ENCODE results near the gene SMIM38.

SMIM38 gene

DNA sequence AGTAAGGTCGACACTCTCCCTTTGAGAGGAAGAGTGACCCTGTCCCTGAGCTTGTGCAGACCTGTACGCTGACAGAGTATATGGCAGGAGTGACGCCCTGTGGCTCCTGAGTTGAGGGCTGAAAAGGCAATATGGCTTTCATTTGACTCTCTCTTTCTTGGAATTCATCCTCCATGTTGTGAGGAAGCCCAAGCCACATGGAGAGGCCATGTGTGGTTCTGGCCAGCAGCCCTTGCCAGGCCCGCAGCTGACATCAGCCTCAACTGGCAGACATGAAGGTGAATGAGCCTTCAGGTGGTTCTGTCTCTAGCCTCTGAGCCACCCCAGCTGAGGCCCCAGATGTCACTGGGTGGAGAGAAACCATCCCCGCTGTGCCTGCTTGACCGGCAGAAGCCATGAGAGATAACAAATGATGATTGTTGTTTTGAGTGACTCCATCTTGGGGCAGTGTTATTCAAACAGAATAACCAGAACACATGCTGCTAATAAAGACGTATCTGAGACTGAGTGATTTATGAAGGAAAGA, 31.9 kb downstream of the SMIM38 start:
- DNase-seq: no peak

DNA sequence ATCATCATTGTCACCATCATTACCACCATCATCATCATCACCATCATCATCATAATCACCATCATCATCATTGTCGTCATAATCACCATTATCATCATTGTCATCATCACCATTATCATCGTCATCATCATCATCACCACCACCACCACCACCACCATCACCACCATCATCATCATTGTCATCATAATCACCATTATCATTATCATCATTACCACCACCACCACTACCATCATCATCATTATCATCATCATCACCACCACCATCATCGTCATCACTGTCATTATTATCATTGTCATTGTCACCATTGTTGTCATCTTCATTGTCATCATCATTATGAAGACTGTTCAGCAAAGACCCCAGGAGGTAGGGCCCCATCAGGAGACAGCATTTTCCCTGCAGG, 33.3 kb downstream of the SMIM38 start:
- no peak for DNase-seq

DNA sequence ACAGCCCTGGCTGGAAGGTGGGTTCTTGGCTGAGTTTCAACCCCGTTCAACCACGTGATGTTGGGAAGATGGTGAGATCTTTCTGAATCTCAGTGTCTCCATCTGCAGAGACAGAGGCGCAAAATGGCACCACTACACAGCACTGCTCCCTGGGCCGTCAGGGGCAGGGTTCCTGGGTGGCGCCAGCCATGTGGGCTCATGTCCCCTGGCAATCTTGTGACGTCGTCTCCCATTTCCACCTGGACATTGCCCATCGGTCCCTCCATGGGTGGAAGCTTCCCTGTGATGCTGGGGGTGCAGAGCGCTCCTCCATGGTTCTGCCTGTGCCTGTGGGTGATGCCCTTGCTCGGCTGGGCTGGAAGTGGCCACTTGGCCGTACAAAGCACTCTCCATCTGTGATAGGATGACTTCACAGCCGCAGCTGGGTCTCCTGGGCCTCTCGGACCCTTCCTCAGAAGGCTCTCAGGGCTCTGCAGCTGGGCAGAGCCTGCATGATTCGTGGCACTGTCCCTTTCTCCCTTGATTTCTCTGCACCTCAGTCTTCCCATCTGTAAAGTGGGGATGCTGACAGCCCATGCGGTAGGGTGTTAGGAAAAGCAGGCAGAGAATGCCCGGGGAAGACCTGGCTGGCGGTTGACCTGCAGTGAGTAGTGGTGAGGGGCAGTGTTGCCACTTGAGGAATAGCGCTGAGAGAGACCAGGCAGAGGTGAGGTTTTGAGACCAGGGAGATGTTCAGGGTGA, 35.2 kb downstream of the SMIM38 start:
- DNase-seq: no peak

DNA sequence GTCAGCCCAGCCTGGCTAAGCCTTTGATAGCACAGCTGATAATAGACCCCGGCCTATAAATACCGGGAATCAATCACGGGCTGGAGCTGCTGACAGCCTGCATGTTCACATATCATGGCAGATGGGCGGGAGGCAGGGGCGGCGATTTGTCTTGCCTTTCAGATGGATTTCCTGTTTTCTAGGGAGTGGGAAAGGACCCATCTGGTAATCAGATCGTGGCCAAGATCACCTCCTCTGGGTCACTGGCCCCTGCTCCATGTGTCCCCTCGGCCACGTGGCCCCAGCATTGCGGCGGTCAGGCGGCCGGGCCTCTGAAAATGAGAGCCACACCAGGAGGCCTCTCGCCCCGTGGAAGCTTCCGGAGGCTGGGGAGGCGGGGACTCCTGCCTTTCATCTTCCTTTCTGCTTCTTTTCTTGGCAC, 36.6 kb downstream of the SMIM38 start:
- no peak for DNase-seq

DNA sequence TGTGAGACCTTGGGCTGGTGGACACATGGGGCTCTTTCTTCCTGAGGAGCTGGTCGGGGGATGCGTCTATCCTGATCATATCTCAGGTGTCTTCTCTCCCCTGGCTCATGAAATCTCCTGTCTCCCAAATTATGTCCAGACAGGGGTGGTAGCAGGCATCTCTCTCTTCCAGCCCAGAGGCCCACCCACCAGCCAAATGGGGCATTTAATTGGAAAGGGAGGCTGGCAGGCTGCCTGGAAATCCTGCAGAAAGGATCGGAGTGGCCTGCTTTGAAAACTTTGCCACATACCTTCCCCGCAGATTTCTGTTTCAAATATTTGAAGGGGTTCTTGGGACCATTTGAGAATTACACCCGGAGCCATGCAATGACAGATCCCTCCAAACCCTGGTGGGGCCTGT, 37.4 kb downstream of the SMIM38 start:
- DNase-seq: no peak

DNA sequence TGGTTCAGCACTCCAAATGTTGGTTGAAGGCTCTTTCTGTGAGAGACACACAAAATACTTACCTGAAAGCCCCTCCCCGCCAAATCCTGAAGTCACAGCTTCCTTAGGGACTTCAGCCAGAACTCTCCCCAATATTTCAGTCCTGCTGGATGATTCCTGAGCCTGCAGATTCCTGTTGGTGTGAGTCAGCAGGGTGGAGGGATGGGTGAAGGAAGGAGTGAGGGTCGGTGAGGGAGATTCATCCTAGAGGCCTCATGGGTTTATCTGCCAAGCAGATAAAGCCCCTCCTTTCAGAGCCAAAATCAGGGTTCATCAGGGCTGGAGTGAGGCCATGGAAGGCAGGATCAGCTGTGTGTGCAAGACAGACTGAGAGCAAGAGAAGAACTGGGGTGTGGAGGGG, 37.9 kb downstream of the SMIM38 start:
- DNase-seq: no peak

DNA sequence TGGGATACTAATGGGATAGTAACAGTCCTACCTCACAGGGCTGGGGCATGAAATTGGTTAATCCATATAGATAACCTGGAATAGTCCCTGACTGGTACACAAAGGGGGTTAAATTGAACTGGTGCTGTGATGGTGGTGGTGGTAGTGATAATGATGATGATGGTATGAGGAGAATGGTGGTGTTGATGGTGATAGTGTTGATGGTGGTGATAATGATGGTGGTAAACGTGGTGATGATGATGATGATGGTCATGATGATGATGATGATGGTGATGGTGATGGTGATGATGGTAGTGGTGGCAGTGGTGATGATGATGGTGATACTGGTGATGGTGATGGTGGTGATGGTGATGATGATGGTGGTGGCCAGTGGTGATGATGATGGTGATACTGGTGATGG, 38.7 kb downstream of the SMIM38 start:
- DNase-seq: no peak

DNA sequence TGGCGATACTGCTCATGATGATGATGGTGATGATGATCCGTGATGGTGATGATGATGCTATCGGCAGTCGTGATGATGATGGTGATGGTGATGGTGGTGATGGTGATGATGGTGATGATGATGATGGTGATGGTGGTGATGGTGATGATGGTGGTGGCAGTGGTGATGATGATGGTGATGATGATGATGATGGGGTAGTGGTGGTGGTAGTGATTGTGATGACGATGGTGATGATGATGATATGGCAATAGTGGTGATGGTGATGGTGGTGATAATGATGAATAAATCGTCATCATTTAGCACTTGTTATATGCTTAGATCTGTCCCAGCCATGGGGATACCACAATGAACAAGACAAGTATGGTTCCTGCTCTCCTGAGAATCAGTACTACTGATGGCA, 39.2 kb downstream of the SMIM38 start:
- no peak for DNase-seq

DNA sequence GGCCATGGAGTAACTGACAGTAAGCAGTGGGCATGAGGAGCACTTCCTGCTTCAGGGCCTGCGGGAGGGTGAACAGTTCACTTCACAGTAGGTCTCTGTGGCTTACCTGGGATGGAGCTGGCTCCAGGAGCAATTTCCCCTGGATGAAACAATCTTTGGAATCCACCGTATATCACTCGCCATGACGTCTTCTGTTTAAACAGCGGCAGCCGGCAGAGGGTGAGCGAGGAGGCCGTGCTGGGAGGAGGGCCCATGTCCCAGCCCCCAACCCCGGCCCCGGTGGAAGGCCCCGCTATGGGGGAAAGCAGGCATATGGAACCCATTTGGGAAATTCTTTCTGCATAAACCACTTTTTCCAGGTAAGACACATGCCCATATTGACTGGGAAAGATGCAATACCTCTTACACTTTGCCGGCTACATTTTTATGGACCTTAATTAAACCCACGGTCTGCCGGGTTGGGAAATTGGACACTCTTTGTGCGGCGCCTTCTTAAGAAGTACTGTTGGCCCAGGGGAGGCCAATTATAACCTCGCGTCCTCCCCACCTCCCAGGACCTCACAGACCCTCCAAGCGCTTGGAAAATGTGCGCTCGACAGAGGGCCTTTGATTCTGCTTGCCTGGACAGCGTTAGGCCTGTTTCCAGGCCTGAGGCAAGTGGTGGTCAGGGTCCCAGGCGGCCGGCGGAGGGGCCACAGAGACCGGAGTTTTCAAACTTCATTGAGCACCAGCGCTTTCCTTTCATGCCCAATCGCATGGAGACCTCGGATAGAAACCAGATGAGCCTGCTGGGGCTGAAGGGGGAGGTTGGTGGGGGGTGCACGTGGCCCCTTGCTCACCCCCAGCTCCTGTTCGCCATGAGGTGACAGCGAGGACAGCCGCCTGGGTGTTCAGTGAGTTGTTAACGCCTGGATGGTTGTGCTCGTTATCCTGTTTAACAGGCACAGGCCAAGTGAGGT, 40.4 kb downstream of the SMIM38 start:
- no peak for DNase-seq

DNA sequence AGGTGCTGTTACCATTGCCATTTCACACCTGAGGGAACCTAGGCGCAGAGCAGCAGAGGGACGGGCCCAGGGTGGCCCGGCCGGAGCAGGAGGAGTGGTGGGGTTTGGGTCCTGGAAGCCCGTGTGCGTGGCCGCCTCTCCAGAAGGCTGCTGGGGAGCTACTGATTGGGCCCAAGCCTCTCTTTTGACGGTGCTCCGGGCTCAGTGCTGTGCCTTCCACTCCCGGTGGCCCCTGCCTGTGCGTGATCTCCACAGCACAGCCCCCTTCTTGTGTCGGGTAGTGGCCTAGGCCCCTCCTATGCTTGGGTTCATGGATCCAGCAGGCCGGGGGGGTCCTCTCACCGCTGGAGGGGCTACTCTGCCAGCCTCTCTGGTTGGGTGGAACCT, 41.0 kb downstream of the SMIM38 start:
- no peak for DNase-seq

DNA sequence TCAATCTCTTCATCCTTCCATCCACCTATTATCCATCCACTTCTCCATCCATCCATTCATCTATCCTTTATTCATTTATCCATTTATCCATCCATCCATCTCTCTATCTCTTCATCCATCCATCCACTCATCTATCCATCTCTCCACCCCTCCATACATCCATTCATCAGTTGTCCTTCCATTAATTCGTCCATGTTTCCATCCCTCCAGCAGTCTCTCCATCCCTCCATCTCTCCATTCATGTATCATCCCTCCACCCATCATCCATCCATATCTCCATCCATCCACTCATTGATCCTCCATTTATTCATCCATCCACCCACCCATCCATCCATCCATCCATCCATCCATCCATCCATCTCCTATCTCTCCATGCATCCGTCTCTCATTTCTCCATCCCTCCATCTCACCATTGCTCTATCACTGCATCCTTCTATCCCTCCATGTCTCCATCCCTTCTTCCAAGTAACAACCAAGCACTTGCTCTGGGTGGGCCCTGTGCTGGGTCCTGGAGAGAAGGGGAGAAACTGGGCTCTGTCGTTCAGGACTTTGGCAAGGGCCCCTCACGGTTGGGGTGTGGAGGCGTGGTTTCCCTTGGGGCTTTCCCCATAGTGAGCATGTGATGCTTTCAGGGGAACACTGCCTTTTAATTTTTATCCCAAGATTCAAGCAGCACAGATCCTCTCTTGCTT, 43.3 kb downstream of the SMIM38 start:
- DNase-seq: no peak

DNA sequence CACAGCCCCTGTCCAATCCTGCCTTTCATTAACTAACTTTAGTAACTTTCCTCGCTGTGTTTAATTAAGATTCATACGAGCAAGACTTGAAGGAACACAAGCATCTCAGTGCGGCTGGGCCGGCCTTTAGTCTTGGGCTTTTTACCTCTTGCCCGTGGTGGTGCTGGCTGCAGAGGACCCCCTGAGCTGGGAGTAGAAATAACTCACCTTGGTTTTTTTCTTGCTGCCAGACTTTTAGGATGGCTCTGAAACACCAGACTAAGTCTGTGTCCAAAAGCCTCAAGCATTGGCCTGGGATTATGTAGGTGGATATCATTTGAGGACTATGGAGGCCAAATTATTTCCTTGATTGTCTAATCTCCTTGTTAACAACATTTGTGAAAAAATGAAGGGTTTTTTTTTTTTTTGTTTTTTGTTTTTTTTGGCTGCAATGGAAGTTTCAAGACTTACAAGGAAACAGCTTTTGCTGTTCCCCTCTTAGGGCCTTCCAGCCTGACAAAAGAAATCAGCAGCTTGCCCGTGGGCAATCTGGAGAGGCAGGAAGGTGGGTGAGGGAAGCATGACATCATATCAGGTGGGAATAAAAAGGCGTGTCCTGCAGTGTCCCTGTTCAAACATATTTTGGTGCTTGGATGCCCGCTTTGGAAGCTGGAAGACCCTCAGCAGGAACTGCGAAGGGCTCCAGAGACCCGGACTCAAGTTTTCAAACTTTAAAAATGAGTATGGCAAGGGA, 44.0 kb downstream of the SMIM38 start:
- DNase-seq: no peak

DNA sequence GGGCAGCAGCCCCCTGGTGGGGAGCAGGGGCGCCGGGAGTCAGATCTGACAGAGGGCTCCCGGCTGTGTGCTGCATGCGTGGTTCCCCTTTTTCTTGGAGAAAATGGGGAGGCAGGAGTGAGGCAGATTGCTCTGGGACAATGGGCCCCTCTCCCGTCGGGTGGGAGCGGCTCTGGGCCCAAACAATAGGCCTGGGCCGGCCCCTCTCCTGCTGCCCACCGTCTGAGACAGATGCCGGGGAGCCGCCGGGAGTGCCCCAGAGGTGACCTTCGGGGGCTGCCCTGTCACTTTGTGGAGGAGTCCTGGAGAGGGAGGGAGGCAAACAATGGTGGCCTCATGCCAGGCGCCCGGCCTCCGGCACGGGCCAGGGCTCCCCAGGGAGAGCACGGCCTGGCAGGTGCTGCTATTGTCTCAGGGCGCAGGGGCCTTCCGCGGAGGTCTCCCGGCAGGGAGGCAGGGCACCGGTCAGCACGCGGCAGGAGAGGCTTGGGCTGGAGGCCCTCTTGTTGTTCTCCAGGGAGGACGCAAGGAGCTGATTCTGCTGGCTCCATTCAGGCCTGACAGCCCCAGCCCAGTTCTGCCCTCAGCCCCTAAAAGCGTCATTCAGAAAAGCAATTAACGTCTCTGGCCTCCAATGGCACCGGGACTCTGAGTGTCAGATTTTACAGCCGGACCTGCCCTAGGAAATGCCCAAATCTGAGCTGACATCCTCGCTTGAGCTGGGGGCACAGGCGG, 44.8 kb downstream of the SMIM38 start:
- no peak for DNase-seq

DNA sequence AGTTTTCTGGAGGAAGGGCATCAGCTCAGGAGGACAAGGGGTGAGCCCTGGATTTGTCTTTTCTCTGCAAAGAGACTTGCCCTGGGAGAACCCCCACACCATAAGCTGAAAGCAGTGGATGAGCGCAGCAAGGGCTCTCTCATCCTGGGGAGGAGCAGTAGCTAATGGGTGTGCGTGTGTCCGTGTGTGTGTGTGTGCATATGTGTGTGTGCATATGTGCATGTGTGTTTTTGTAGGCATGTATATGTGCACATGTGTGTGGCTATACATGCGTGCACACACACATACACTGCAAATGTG, 45.3 kb downstream of the SMIM38 start:
- no peak for DNase-seq

DNA sequence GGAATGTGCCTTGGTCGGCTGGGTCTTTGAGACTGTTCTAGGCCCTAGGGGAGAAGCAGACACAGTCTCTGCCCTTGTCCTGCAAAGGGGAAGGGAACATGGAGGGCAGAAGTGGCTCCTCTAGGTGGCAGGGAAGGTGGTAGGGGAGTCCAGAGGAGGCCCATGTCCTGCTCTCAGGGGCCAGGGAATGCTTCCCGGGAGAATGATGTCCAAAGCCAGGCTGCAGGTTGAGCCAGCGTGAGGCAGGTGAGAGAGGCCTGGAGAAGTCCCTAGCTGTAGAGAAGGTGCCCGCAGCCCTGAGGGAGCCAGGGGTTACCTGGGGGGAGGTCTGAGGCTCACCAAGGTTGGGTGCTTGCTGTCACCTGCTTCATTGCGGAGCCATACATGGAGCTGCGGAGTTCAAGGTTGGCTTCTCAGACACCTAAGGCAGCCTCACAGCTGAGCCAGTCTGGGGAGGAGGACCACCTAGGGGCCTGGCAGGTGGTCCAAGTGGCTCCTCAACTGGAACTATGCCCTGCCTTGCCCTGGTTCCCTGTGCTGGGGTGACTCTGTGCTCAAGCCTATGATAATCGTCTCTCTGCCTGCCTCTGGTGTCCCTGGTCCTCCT, 46.1 kb downstream of the SMIM38 start:
- DNase-seq: no peak

DNA sequence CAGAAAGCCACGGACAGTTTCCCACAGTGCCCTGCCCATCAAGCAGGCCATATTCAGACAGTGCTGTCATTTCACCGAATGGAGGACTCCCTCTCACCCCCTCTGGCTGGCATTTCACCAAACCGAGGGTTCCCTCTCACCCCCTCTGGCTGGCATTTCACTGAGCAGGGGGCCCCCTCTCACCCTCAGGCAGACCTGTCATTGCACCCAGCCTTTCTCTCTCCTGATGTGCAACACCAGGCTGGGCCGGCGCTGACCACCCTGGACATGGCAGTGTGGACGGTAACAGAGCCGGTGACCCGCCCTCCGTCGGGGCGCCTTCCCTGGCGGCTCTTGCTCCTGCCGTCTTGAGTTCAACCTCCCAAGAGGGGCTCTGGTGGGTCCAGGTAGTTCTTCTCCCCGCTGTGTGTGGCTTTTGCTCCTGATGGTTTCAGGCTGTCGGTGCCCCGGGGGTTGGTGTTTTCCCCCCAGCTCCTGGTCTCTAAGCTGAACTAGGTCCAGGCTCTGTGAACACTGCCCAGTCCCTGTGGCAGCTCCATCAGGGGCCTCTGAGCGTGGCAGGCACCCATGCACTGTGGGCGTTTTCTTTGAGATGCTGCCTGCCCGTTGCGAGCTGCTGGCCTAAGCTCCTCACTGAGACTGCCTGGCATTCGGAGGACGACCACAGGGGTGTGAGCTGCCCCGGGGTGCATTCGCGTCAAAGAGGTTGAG, 46.9 kb downstream of the SMIM38 start:
- DNase-seq: no peak

DNA sequence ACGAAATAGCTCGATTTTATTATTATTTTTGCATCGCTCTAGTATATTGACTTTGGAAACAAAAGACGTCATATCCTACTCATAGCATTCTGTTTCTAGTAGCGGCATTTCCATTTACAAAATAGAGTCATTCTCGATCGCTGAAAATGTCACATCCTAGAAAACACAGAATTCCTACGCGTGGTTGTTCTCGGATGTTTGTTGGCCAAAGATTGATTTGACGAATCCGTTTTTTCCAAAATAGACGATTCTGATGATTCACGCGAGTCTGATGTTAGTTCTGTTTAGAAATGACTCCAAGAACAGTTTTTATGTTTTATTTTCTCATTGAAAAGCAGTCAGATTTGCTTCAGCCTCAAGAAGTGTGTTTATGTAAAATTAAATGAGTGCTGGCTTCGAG, 47.6 kb downstream of the SMIM38 start:
- DNase-seq: no peak

DNA sequence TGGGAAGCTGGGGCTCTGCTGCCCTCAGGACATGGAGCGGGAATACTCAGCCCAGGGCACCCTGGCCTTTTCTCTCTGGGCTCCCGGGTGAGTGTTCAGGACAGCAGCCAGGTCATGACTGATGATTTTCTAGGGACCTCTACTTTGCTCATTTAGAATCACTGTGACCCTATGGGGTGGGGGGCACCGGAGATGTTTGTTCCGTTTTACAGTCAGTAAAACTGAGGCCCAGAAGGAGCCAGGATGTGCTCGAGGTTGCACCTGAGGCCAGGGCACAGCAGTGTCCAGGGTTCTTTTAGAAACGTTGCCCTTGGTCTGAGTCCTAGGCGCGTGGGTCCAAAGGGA, 48.1 kb downstream of the SMIM38 start:
- DNase-seq: no peak

DNA sequence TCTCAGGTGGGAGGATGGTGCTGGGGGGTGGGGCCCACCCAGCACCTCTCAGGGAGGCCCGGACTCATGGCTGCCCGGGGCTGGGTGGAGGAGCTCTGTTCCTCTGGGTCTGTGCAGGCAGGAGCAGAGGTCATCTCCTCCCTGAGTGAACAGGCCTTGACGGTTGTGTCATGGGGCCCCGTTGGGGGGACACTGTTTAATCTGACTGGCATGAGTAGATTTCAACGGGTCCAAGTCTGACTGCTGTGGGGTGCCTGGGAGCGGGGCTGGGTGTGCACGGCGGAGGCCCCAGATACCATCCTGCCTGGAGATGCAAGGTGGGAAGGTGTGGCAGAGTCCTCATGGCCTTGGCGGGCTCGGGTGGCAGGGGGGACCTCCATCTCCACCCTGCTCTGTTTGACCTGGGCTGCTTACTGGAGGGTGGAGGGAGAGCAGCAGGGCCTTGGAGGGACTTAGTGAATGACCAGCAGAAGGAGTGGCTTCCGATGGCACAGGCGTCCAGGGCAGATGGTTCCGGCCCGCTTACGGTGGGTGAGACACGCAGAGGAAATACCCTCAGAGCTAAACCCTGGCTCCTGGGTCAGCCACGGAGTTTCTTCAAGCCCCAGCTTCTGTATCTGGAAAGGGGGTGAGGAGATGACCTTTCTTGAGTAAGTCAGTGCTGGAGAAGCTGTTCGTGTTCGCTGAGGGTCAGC, 48.7 kb downstream of the SMIM38 start:
- DNase-seq: no peak

DNA sequence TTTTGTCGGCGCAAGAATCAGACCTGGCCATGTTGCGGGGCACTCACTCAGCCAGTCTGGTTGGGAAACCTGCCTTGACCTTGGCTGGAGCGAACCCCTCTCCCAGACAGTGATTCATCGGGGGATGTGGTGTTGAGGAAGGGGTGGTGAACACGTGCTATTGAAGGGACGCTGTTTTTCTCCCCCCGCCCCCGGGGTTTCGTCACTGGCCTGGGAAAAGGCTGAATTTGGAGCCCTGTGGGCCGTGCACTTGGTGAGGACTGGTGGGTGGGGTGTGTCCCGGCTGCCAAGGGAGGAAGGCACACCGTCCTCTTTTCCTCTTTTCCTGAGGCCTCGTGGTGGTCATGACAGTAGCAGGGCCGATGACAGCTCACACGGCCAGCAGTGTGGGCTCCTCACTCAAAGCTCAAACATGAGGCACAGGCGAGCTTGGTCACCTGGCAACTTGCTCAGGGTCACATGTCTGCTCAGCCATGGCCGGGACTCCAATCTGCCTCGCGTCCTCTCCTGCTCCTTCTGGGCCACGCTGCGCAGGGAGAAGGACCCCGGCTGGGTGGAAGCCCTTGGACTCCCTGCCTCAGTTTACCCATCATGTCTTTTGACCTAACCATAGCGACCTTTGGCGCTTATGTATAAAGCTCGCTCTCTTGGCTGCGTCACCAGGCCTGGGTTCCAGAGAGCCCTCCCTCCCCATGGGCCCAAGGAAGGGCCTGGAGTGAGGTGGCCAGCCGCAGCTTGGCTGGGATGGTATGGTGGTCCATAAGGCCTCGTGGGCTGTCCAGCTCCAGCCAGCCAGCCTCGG, 49.4 kb downstream of the SMIM38 start:
- no peak for DNase-seq

All from GDM1 (cell line).